ENCODE measurements around the gene PTPN21. TPM values are rescaled to one million over a fixed set of nuclear protein-coding genes. Genes with fewer than 3 reads are reported as not detected.

The PTPN21 gene
- total RNA-seq, 1 donor from 2014 or later, result 0.32 TPM

DNA sequence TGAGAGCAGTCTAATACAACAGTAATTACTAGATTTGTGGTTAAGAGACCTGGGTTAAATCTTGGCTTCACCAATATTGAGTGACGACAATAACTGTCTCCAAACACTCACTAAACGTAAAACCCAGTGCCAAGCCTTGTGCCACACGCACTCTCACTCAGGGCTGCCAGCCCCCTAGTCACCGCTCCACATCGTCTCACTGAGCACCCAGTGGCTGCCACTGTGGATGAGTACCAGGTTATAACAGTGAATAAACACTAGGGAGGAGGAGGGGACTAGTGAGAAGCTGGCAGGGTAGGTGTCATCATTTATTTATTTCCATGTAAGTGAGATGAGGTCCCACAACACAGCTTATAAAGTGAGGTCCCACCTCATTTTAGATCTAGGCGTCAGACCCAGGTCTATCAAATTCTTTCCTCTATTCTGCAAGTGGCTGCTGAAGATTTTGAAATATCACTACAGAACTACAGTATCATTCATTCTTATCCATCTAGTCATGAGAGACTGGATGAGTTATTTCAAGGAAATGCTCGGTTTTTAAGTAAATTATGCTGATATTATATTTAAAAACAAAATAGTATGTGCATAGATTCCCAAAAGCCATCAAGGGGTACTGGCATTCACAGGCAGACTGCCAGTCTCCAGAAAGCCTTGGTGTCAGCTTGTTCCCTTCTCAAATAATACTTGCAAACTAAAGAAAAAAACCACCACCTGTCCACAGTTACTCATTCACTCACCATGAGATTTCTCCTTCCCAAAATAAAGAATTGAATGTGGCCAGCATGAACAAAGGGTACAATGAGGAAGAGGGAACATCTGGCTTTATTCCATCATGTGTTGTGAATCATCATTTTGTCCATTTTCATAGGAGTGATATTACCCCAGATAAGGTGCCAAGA lies 84.0 kb downstream of the PTPN21 start:
- DNase-seq (ENCODE audit: low spot score), result no peak
- no peaks in the 10 kb centered on the region for H3K36me3 Mint-ChIP-seq (ENCODE audit: low read depth)
- H3K27me3 Mint-ChIP-seq (ENCODE audit: low read depth), result no peaks in the 10 kb centered on the region
- H3K4me3 Mint-ChIP-seq (ENCODE audit: low read depth), result no peak overlapping the region
- H3K9me3 Mint-ChIP-seq, result no peaks in the 10 kb centered on the region
- no peaks in the 10 kb centered on the region for H3K4me1 Mint-ChIP-seq (ENCODE audit: low read depth)
- intact Hi-C loops (cut with micrococcal nuclease), result no loop called here
- no peak overlapping the region for H3K27ac Mint-ChIP-seq

DNA sequence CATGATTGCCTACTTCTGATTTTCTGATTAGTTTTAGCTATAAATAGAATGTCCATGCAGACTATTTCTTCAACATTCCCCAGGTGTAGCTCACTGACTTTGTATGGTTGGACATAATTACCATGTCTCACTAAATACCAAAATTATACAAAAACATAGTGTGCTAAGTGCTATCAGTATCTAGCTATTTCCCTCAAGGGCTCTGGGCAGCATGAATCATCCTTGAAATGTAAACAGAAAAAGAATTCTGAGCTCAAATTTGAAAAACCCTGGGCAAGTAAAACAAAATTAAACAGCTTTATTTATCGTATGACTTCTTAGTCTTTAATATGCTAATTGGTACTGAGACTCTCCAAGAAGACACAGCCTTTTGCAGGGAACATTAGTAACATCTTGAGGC lies 86.4 kb downstream of the PTPN21 start:
- intact Hi-C loops (cut with micrococcal nuclease), result no loop called here
- no peak overlapping the region for H3K27ac Mint-ChIP-seq
- H3K4me1 Mint-ChIP-seq (ENCODE audit: low read depth), result no peaks in the 10 kb centered on the region
- H3K4me3 Mint-ChIP-seq (ENCODE audit: low read depth), result no peak overlapping the region
- H3K27me3 Mint-ChIP-seq (ENCODE audit: low read depth), result no peaks in the 10 kb centered on the region
- DNase-seq (ENCODE audit: low spot score), result no peak
- H3K36me3 Mint-ChIP-seq (ENCODE audit: low read depth), result no peaks in the 10 kb centered on the region
- H3K9me3 Mint-ChIP-seq, result no peaks in the 10 kb centered on the region

DNA sequence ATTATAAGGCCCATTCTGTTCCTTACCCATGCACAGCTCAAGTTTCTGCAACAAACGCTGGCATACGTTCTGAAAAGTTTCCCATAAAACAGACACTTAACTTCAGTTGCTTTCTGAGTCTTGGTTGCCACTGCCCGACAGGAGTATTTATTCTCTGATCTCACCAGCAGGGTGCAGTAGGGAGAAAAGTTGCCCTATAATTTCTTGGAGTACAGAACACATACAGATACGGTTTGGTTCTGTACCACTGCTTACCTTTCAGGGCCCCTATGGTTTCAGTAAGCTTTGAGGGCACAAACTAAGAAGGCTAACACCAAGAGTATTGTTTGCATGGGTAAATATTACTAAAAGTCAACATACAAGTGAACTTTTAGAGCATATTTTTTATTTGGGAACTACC lies 91.5 kb downstream of the PTPN21 start:
- H3K9me3 Mint-ChIP-seq, result no peaks in the 10 kb centered on the region
- H3K4me3 Mint-ChIP-seq (ENCODE audit: low read depth), result no peak overlapping the region
- H3K27me3 Mint-ChIP-seq (ENCODE audit: low read depth), result no peaks in the 10 kb centered on the region
- no peak for DNase-seq (ENCODE audit: low spot score)
- no peak overlapping the region for H3K27ac Mint-ChIP-seq
- intact Hi-C loops (cut with micrococcal nuclease), result no loop called here
- no peaks in the 10 kb centered on the region for H3K4me1 Mint-ChIP-seq (ENCODE audit: low read depth)
- no peaks in the 10 kb centered on the region for H3K36me3 Mint-ChIP-seq (ENCODE audit: low read depth)

DNA sequence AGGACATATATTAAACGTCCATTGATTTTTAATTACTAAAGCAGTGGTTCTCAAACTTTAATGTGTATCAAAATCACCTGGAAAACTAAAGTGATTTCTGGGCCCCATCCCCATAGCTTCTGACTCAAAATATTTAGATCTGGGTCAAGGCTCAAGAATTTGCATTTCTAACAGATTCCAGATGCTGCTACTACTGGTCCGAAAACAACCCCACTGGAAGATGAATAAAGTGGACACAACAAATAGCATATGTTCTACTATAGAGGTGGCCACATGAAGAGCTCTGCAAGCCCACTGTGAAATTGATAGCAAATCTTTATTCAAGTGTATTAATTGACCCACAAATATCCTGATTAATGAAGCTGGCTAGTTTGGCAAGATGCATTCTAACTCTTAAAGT lies 99.9 kb downstream of the PTPN21 start:
- H3K9me3 Mint-ChIP-seq, result no peaks in the 10 kb centered on the region
- H3K27me3 Mint-ChIP-seq (ENCODE audit: low read depth), result no peaks in the 10 kb centered on the region
- no peaks in the 10 kb centered on the region for H3K4me1 Mint-ChIP-seq (ENCODE audit: low read depth)
- H3K36me3 Mint-ChIP-seq (ENCODE audit: low read depth), result no peaks in the 10 kb centered on the region
- no peak overlapping the region for H3K27ac Mint-ChIP-seq
- no peak overlapping the region for H3K4me3 Mint-ChIP-seq (ENCODE audit: low read depth)
- intact Hi-C loops (cut with micrococcal nuclease), result no loop called here
- no peak for DNase-seq (ENCODE audit: low spot score)

DNA sequence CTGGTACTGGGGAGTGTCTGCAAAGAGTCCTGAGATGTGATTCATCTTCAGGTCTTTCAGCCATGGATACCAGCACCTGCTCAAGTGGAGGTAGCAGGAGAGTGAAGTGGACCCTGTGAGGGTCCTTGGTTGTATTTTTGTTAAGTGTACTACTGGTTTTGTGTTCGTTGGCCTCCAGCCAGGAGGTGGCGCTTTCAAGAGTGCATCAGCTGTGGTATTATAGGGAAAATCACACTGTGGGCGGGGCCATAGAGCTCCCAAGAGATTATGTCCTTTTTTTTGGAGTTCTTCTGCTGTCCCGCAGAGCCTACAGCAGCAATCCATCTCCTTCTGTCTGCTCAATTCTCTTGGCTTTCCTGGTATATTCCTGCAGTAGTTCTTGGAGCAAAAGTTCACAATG lies 102.6 kb downstream of the PTPN21 start:
- H3K27me3 Mint-ChIP-seq (ENCODE audit: low read depth), result no peaks in the 10 kb centered on the region
- H3K36me3 Mint-ChIP-seq (ENCODE audit: low read depth), result no peaks in the 10 kb centered on the region
- DNase-seq (ENCODE audit: low spot score), result no peak
- peaks cover 7% of the 10 kb centered on the region for H3K9me3 Mint-ChIP-seq
- H3K4me3 Mint-ChIP-seq (ENCODE audit: low read depth), result no peak overlapping the region
- H3K27ac Mint-ChIP-seq, result no peak overlapping the region
- intact Hi-C loops (cut with micrococcal nuclease), result no loop called here
- H3K4me1 Mint-ChIP-seq (ENCODE audit: low read depth), result no peaks in the 10 kb centered on the region

DNA sequence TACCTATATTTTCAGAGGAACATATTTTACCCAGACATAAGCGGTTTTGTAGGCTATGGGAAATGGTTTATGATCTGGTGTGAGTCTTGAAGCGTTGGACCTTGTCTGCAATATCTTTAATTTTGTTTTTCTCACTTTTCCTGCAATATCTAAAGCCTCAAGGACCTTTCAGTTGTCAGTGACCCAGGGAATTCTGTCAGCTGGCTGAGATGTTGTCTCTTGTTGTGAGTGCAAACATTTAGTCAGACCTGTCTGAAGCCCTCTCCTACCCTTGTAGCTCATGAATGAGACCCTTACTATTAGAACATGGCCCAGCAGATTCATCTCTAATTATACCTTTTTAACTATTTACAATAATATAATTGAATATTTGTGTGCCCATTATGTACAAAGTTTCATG lies 115.7 kb downstream of the PTPN21 start:
- no peaks in the 10 kb centered on the region for H3K4me1 Mint-ChIP-seq (ENCODE audit: low read depth)
- no peaks in the 10 kb centered on the region for H3K9me3 Mint-ChIP-seq
- no peak for DNase-seq (ENCODE audit: low spot score)
- intact Hi-C loops (cut with micrococcal nuclease), result no loop called here
- no peak overlapping the region for H3K27ac Mint-ChIP-seq
- H3K27me3 Mint-ChIP-seq (ENCODE audit: low read depth), result no peaks in the 10 kb centered on the region
- H3K4me3 Mint-ChIP-seq (ENCODE audit: low read depth), result no peak overlapping the region
- H3K36me3 Mint-ChIP-seq (ENCODE audit: low read depth), result no peaks in the 10 kb centered on the region

DNA sequence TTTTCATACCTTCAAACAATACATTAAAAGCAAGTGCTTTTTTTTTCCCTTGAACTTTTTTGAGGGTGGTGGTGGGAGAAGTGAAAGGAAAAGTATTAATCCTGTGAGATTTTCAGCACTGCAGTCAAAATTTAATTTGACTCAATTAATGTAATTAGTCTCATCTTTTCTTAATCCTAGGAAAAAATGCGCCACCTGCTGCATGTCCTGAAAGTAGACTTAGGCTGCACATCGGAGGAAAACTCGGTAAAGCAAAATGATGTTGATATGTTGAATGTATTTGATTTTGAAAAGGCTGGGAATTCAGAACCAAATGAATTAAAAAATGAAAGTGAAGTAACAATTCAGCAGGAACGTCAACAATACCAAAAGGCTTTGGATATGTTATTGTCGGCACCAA lies 117.1 kb downstream of the PTPN21 start:
- intact Hi-C loops (cut with micrococcal nuclease), result no loop called here
- Mint-ChIP-seq H3K4me3 (ENCODE audit: low read depth) (no peak overlapping the region), H3K4me1 (ENCODE audit: low read depth) (no peaks in the 10 kb centered on the region), H3K27ac (no peak overlapping the region), H3K36me3 (ENCODE audit: low read depth) (no peaks in the 10 kb centered on the region), H3K27me3 (ENCODE audit: low read depth) (no peaks in the 10 kb centered on the region), H3K9me3 (no peaks in the 10 kb centered on the region)
- DNase-seq (ENCODE audit: low spot score), result no peak

DNA sequence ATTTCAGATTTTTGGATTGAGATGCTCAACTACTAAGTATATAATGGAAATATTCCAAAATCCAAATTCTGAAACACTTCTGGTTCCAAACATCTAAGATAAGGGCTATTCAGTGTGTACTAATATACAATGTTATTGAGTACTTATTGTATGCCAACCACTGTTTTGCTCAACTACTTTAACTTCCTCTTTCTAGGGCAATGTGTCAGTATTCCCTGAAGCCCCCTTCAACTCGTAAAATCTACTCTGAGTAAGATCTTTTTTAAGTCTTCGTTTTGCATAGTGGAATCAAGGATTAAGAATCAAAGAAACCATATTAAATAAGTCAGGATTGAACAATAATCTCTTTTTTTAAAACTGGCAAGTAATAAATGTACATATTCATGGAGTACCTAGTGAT lies 123.8 kb downstream of the PTPN21 start:
- Mint-ChIP-seq H3K27me3 (ENCODE audit: low read depth) (no peaks in the 10 kb centered on the region), H3K36me3 (ENCODE audit: low read depth) (no peaks in the 10 kb centered on the region), H3K4me3 (ENCODE audit: low read depth) (no peak overlapping the region), H3K4me1 (ENCODE audit: low read depth) (no peaks in the 10 kb centered on the region), H3K27ac (no peak overlapping the region), H3K9me3 (no peaks in the 10 kb centered on the region)
- intact Hi-C loops (cut with micrococcal nuclease), result no loop called here
- no peak for DNase-seq (ENCODE audit: low spot score)

DNA sequence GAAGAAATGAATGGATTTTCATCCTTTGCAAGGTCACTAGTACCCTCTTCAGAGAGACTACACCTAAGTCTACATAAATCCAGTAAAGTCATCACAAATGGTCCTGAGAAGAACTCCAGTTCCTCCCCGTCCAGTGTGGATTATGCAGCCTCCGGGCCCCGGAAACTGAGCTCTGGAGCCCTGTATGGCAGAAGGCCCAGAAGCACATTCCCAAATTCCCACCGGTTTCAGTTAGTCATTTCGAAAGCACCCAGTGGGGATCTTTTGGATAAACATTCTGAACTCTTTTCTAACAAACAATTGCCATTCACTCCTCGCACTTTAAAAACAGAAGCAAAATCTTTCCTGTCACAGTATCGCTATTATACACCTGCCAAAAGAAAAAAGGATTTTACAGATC lies 128.5 kb downstream of the PTPN21 start:
- H3K9me3 Mint-ChIP-seq, result no peaks in the 10 kb centered on the region
- intact Hi-C loops (cut with micrococcal nuclease), result no loop called here
- no peaks in the 10 kb centered on the region for H3K4me1 Mint-ChIP-seq (ENCODE audit: low read depth)
- H3K36me3 Mint-ChIP-seq (ENCODE audit: low read depth), result no peaks in the 10 kb centered on the region
- no peak overlapping the region for H3K4me3 Mint-ChIP-seq (ENCODE audit: low read depth)
- no peak overlapping the region for H3K27ac Mint-ChIP-seq
- no peaks in the 10 kb centered on the region for H3K27me3 Mint-ChIP-seq (ENCODE audit: low read depth)
- no peak for DNase-seq (ENCODE audit: low spot score)

DNA sequence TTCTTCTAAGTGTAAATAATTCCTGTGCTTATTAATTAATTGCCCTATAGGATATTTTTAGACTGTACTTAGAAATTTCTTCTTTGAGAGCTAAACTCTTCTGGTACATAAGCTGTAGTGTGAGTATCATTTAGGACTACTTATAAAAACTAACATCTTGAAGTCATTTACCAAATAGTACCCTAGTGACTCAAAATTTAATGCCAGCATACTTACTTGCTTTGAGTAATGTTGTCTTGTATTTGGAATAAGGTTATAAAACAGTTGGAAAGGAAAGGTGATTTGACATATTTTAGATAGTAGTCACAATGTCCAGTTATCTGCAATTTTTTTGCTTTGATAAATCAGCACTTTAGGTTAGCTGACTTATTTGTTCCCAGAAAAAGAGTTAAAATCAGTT lies 130.2 kb downstream of the PTPN21 start:
- Mint-ChIP-seq H3K4me1 (ENCODE audit: low read depth) (no peaks in the 10 kb centered on the region), H3K9me3 (no peaks in the 10 kb centered on the region), H3K4me3 (ENCODE audit: low read depth) (no peak overlapping the region), H3K27ac (no peak overlapping the region), H3K27me3 (ENCODE audit: low read depth) (no peaks in the 10 kb centered on the region), H3K36me3 (ENCODE audit: low read depth) (no peaks in the 10 kb centered on the region)
- DNase-seq (ENCODE audit: low spot score), result no peak
- intact Hi-C loops (cut with micrococcal nuclease), result no loop called here

DNA sequence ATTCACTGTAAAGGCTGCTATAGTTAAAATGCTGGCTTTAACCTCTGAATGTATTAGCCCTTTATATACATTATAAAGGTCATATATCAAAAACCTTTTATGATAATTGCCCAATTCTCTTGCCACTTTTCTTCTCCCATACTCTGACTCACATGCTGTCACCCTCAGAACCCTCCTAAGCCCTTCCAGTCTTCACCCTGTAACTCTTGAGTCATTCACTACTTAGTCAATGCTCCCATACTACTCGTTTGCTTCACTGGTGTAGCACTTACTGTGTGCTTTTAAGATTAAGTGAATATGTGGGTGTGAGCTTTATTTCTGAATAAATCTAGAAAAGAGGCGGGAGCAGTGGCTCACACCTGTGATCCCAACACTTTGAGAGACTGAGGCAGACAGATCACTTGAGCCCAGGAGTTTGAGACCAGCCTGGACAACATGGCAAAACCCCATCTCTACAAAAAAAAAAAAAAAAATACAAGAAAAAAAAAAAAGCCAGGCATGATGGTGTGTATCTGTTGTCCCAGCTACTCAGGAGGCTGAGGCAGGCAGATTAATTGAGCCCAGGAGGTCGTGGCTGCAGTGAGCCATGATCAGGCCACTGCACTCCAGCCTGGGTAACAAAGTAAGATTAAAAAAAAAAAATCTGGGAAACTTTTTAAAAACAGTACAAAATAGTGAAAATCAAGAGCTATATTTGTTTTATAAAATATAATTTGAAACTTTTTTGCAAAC lies 131.7 kb downstream of the PTPN21 start:
- no peaks in the 10 kb centered on the region for H3K27me3 Mint-ChIP-seq (ENCODE audit: low read depth)
- no peak for DNase-seq (ENCODE audit: low spot score)

DNA sequence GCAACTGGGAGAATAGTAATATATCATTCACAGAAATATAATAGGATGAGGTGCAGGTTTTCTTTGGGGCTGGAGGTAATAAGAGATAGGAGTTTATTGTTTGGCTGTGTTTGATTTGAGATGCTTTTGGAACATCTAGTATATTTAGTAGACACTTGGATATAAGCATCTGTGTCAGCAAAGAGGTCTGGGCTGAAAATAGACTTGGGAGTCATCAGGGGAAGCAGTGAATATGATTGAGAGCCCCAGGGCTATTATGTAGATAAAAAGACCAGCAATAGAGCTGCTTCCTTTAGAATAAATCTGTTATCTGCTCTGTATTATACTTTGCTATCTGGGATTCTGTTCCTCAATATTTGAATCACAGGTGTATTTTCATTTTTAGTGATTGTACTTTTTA lies 132.8 kb downstream of the PTPN21 start:
- Mint-ChIP-seq H3K27ac (no peak overlapping the region), H3K4me1 (ENCODE audit: low read depth) (no peaks in the 10 kb centered on the region), H3K9me3 (peaks cover 14% of the 10 kb centered on the region), H3K27me3 (ENCODE audit: low read depth) (no peaks in the 10 kb centered on the region), H3K4me3 (ENCODE audit: low read depth) (no peak overlapping the region), H3K36me3 (ENCODE audit: low read depth) (peaks cover 7% of the 10 kb centered on the region)
- intact Hi-C loops (cut with micrococcal nuclease), result no loop called here
- DNase-seq (ENCODE audit: low spot score), result no peak

More for the DNA sequence above, 131.7 kb downstream of the PTPN21 start:
- H3K27ac Mint-ChIP-seq, result no peak overlapping the region
- H3K9me3 Mint-ChIP-seq, result peaks cover 6% of the 10 kb centered on the region
- H3K4me1 Mint-ChIP-seq (ENCODE audit: low read depth), result no peaks in the 10 kb centered on the region
- intact Hi-C loops (cut with micrococcal nuclease), result no loop called here
- no peak overlapping the region for H3K4me3 Mint-ChIP-seq (ENCODE audit: low read depth)
- H3K36me3 Mint-ChIP-seq (ENCODE audit: low read depth), result peaks cover under 1% of the 10 kb centered on the region

DNA sequence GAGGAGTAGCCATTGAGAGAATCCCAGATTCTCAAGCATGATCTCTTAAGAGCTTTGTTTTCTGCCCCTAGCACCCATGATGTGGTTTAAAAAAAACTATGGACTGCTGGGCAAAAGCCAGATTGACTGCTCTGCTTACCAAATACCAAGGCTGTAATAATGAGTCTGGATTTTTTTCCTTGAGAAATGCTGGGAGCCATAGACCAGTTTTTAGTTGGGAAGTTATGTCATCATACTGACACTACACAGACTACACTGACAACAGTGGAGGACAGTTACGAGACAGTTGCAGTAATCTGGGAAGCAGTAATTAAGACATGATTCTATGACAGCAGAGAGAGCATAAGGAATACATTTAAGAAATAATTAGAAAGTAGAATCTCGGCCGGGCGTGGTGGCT lies 133.5 kb downstream of the PTPN21 start:
- intact Hi-C loops (cut with micrococcal nuclease), result no loop called here
- no peak for DNase-seq (ENCODE audit: low spot score)
- Mint-ChIP-seq H3K4me3 (ENCODE audit: low read depth) (no peak overlapping the region), H3K4me1 (ENCODE audit: low read depth) (no peaks in the 10 kb centered on the region), H3K36me3 (ENCODE audit: low read depth) (peaks cover 7% of the 10 kb centered on the region), H3K9me3 (peaks cover 14% of the 10 kb centered on the region), H3K27ac (no peak overlapping the region), H3K27me3 (ENCODE audit: low read depth) (no peaks in the 10 kb centered on the region)
